OCI-LY3 (cell line): ENCODE results near the gene ZFAND6.

Source experiments
- H2AFZ ChIP-seq: fragments of 200-600, 300-600 bp; shearing (Covaris generic); 2 replicates; pipeline ENCODE4 v1.6.0; 2014; ENCODE audit warnings: antibody characterized with exemption, low read depth, low read length
- H3K27ac ChIP-seq: fragments of 200-600, 300-600 bp; sonication (generic); 2 replicates; pipeline ENCODE4 v1.5.1; 2014; ENCODE audit warnings: mild to moderate bottlenecking, low read length, moderate library complexity, mixed read lengths
- H3K27me3 ChIP-seq: fragments of 200-600, 300-600 bp; sonication (generic); 2 replicates; pipeline ENCODE4 v1.6.1; 2014; ENCODE audit warnings: low read depth, low read length, mixed read lengths
- H3K36me3 ChIP-seq: fragments of 200-600, 300-600 bp; sonication (generic); replicated peaks from 2 replicates; pipeline ENCODE3; 2014; ENCODE audit warnings: low read depth, low read length, mixed read lengths
- H3K4me1 ChIP-seq: fragments of 300-600, 200-600 bp; sonication (generic); 2 replicates; pipeline ENCODE4 v1.6.1; 2014; ENCODE audit warnings: low read length, mixed read lengths
- H3K4me2 ChIP-seq: fragments of 200-600, 300-600 bp; sonication (generic); 2 replicates; pipeline ENCODE4 v1.6.1; 2014; ENCODE audit warnings: low read length, mixed read lengths
- H3K4me3 ChIP-seq: fragments of 300-600, 200-600 bp; sonication (generic); 2 replicates; pipeline ENCODE4 v1.5.1; 2014; ENCODE audit warnings: antibody characterized with exemption, mild to moderate bottlenecking, low read length, moderate library complexity
- H3K79me2 ChIP-seq: fragments of 300-600, 200-600 bp; shearing (Covaris generic); 2 replicates; pipeline ENCODE4 v1.6.1; 2014; ENCODE audit warnings: mild to moderate bottlenecking, low read length, mixed read lengths
- H3K9ac ChIP-seq: fragments of 300-600, 200-600 bp; shearing (Covaris generic); 2 replicates; pipeline ENCODE4 v1.6.0; 2014; ENCODE audit warnings: mild to moderate bottlenecking, low read length, moderate library complexity
- H3K9me3 ChIP-seq: fragments of 200-600, 300-600 bp; shearing (Covaris generic); 2 replicates; pipeline ENCODE4 v1.6.1; 2014; ENCODE audit warnings: low read length, mixed read lengths; ENCODE audit not compliant: insufficient read depth
- H4K20me1 ChIP-seq: fragments of 200-600, 300-600 bp; sonication (generic); 2 replicates; pipeline ENCODE4 v1.6.1; 2016; ENCODE audit warnings: low read length, mixed read lengths; ENCODE audit not compliant: insufficient read depth
- EZH2phosphoT487 ChIP-seq: fragments of 200-600 bp; shearing (Covaris generic); IDR thresholded peaks from 2 replicates; pipeline ENCODE4 v1.6.1; 2018; ENCODE audit warnings: antibody characterized with exemption, mixed run types, low read depth
- TF ChIP-seq, protein P1 (sequence below): fragments of 200-600, 300-600 bp; sonication (generic); IDR thresholded peaks from 2 replicates; pipeline ENCODE4 v1.5.1; 2014; ENCODE audit warnings: antibody characterized with exemption, low read length, low read depth

Gene ZFAND6

GRCh38 chr15:80076321-80077318 is 17.1 kb downstream of the ZFAND6 start:
- Histone ChIP-seq H3K36me3 (peaks cover 11% of the 10 kb centered on the region), H3K9me3 (no peaks in the 10 kb centered on the region), H3K4me3 (no peak overlapping the region), H3K4me1 (peaks cover 39% of the 10 kb centered on the region), H3K27me3 (no peaks in the 10 kb centered on the region), H3K27ac (no peak overlapping the region), H3K79me2 (peaks cover 93% of the 10 kb centered on the region), H4K20me1 (peaks cover 63% of the 10 kb centered on the region), H3K4me2 (no peak overlapping the region), H3K9ac (no peak overlapping the region), H2AFZ (no peak overlapping the region)
- no peak for TF ChIP-seq EZH2phosphoT487
- TF ChIP-seq, protein P1, sequence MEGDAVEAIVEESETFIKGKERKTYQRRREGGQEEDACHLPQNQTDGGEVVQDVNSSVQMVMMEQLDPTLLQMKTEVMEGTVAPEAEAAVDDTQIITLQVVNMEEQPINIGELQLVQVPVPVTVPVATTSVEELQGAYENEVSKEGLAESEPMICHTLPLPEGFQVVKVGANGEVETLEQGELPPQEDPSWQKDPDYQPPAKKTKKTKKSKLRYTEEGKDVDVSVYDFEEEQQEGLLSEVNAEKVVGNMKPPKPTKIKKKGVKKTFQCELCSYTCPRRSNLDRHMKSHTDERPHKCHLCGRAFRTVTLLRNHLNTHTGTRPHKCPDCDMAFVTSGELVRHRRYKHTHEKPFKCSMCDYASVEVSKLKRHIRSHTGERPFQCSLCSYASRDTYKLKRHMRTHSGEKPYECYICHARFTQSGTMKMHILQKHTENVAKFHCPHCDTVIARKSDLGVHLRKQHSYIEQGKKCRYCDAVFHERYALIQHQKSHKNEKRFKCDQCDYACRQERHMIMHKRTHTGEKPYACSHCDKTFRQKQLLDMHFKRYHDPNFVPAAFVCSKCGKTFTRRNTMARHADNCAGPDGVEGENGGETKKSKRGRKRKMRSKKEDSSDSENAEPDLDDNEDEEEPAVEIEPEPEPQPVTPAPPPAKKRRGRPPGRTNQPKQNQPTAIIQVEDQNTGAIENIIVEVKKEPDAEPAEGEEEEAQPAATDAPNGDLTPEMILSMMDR, result no peak

GRCh38 chr15:80081390-80081789 is 21.9 kb downstream of the ZFAND6 start:
- Histone ChIP-seq H3K9ac (peak overlapping the region; percentile 29), H3K4me1 (peaks cover 16% of the 10 kb centered on the region), H3K9me3 (no peaks in the 10 kb centered on the region), H3K27me3 (no peaks in the 10 kb centered on the region), H3K4me3 (peak overlapping the region; percentile 39), H2AFZ (no peak overlapping the region), H3K4me2 (peak overlapping the region; percentile 57), H3K36me3 (peaks cover 13% of the 10 kb centered on the region), H4K20me1 (peaks cover 56% of the 10 kb centered on the region), H3K27ac (peak overlapping the region; percentile 63), H3K79me2 (peaks cover 86% of the 10 kb centered on the region)
- no peak for TF ChIP-seq EZH2phosphoT487
- TF ChIP-seq, protein P1, result no peak

GRCh38 chr15:80087104-80087503 is 27.6 kb downstream of the ZFAND6 start:
- H3K79me2 ChIP-seq, result peaks cover 92% of the 10 kb centered on the region
- no peak overlapping the region for H3K9ac ChIP-seq
- peaks cover 84% of the 10 kb centered on the region for H4K20me1 ChIP-seq
- H3K36me3 ChIP-seq, result peaks cover 6% of the 10 kb centered on the region
- H3K4me1 ChIP-seq, result no peaks in the 10 kb centered on the region
- no peak overlapping the region for H3K4me2 ChIP-seq
- TF ChIP-seq, protein P1, result no peak
- no peak for TF ChIP-seq EZH2phosphoT487
- H3K4me3 ChIP-seq, result no peak overlapping the region
- H3K9me3 ChIP-seq, result no peaks in the 10 kb centered on the region
- H3K27me3 ChIP-seq, result no peaks in the 10 kb centered on the region
- H2AFZ ChIP-seq, result no peak overlapping the region
- H3K27ac ChIP-seq, result no peak overlapping the region

DNA sequence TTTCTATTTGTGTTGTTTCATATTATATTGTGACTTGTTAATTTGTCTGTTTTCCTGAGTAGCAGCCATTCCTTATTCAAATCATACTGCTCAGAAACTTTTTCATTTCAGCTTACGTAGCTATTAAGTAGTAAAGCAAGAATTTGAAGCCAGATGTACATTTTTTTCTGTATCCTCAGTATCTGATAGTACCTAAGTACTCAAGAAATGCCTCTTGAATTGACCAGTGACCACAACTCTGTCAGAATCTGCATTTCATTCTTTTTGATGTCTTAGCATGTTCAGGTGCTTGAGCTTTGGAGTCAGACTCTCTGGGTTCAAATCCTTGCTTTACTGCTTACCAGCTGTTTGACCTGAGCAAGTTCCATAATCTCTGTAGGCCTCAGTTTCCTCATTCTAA is 30.6 kb downstream of the ZFAND6 start:
- Histone ChIP-seq H3K4me2 (no peak overlapping the region), H4K20me1 (peaks cover 79% of the 10 kb centered on the region), H3K4me1 (no peaks in the 10 kb centered on the region), H3K9me3 (no peaks in the 10 kb centered on the region), H3K9ac (no peak overlapping the region), H3K27me3 (no peaks in the 10 kb centered on the region), H3K36me3 (peaks cover 1% of the 10 kb centered on the region), H3K79me2 (peaks cover 77% of the 10 kb centered on the region), H3K27ac (no peak overlapping the region), H2AFZ (no peak overlapping the region), H3K4me3 (no peak overlapping the region)
- TF ChIP-seq EZH2phosphoT487, result no peak
- TF ChIP-seq, protein P1, result no peak
